ENCODE results near the gene LIPA. TPM values are rescaled to one million over a fixed set of nuclear protein-coding genes. Genes with fewer than 3 reads are reported as not detected.

The LIPA gene
- total RNA-seq (2011; cell fraction: chromatin; rRNA removed; ENCODE audit: low replicate concordance), result not detected in 2 replicates
- not detected in 2 replicates for total RNA-seq (2011; cell fraction: nucleolus; rRNA removed)
- total RNA-seq (2011; cell fraction: nucleoplasm; rRNA removed), result 0.73 TPM in 1 of 2 replicates, not detected in the other
- 0.08 and 0.09 TPM in 2 replicates for total RNA-seq (2014; rRNA removed)
- total RNA-seq (2014; rRNA removed; fragmentation: Illumina TruSeq; extraction: Trizol), result 0.19 and 0.40 TPM in 2 replicates
- total RNA-seq (2015; rRNA removed; fragmentation: Illumina TruSeq; extraction: Trizol), result 0.15 TPM in 1 of 2 replicates, not detected in the other
- total RNA-seq (2021), result 0.29 and 0.45 TPM in 2 replicates
- 0.07 TPM in 1 of 2 replicates, not detected in the other for polyA plus RNA-seq (2011; rRNA removed)
- 0.01 TPM in 1 of 2 replicates, not detected in the other for polyA plus RNA-seq (2011; cell fraction: cytosol; rRNA removed)
- 0.13 TPM in 1 of 2 replicates, not detected in the other for polyA plus RNA-seq (2011; cell fraction: nucleus; rRNA removed)
- 0.13 and 0.25 TPM in 2 replicates for polyA plus RNA-seq (2012)
- polyA plus RNA-seq (2014; fragmentation: Illumina TruSeq; extraction: Trizol), result 0.06 and 0.16 TPM in 2 replicates
- polyA plus RNA-seq (2014; fragmentation: Nextera tagmentation; extraction: Ambion mirVana), result under 1 TPM; 0.13 to 0.20 TPM
- polyA plus RNA-seq (2014; rRNA removed), result 0.12 TPM in 1 of 2 replicates, not detected in the other
- not detected in 2 replicates for polyA minus RNA-seq (2011; rRNA and poly(A)+ RNA removed)
- not detected in 2 replicates for polyA minus RNA-seq (2011; cell fraction: cytosol; rRNA and poly(A)+ RNA removed)
- not detected in 2 replicates for polyA minus RNA-seq (2011; cell fraction: nucleus; rRNA and poly(A)+ RNA removed)
- Bru-seq, nascent RNA, result percentile 21 among the genes with signal in this experiment
- percentile 15 among the genes with signal in this experiment for BruChase-seq, experiment 1, labeled RNA remaining after a 2-hour chase
- percentile 18 among the genes with signal in this experiment for BruChase-seq, experiment 2, labeled RNA remaining after a 6-hour chase
- long read RNA-seq, experiment 1, result 0 reads
- long read RNA-seq, experiment 2, result 0 reads
- long read RNA-seq, experiment 3, result 0 reads

DNA sequence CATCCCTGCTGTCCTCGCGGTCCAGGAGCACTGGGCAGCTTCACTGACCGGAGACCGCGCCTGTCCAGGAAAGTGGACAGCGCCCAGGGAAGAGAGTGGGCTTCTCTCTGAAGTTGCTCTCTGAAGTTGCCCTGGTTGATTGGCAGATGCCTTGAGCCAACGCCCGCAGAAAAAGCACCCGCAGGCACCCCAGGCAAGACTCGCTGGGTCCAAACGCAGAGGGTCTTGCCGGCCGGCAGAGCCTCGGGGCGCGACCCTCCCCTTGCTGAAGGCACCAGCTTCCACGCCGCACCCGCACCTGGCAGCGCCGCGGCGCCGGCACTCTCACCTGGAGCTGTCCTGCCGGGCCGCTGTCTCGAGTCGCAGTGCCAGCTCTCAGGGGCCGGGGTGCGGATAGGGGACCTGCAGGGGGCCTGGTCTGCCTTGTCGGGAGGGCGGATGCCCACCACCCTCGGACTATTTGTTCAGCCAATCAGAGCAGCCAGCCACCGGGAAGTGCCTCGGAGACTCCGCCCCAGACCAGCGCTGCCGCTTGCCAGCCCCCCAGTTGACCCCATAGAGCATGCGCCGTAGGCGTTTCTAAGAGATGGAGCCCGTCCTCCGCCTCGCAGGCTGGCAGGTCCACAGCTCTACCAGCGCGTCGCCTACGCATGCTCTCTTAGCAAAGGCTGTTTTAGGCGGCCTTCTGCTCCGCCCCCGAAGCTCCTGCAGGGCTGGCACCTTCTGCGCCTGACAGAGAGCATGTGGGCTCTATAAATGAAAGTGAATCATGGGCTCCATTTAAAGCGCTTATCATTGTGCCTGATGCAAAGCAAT lies at the start of gene LIPA:
LIPA (minus strand) TSS at position 367 of the 816 bp plus-strand sequence. CDS start 4,127 bp downstream, outside the sequence.
- peak in 1 of 4 experiments; percentile 1 for DNase-seq (ENCODE audit: extremely low read depth in 1 of 4, low spot score in 3 of 4)
- no peak within 1 kb of the TSS for H3K4me3 ChIP-seq
- no peak for FAIRE-seq
- CTCF ChIA-PET (ENCODE audit: low intra/inter-chr PET ratio), result no interaction called here
- intact Hi-C loops (cut with micrococcal nuclease), result no loop called here
- H2AFZ ChIP-seq (ENCODE audit: low read depth, low read length), result no peak within 1 kb of the TSS
- in situ Hi-C loops (cut with MboI), result no loop called here
- peaks cover 0 to 6% of the 10 kb centered on the region in 2 experiments; a peak in 2 of 5 replicates for H3K4me1 ChIP-seq (replicated peaks in 1 of 2; ENCODE audit: control insufficient read depth in 2 of 2, insufficient read depth in 2 of 2, low read length in 2 of 2)
- H3K9me3 ChIP-seq (replicated peaks; ENCODE audit: control insufficient read depth, insufficient read depth, low read depth, low read length), result no peaks in the 10 kb centered on the region
- no peak within 1 kb of the TSS for H3K9ac ChIP-seq (ENCODE audit: insufficient read depth in 1 of 2, low read depth in 2 of 2, low read length in 2 of 2)
- no peak within 1 kb of the TSS for H3K27ac ChIP-seq (ENCODE audit: extremely low read depth, low read depth, low read length)
- H3K4me2 ChIP-seq (ENCODE audit: insufficient read depth, low read length), result no peak within 1 kb of the TSS
- 29% methylated on average over 40 of the region's 53 CpGs for WGBS (ENCODE audit: insufficient coverage, low coverage, missing lambda C conversion rate)
- no peaks in the 10 kb centered on the region for H4K20me1 ChIP-seq (replicated peaks; ENCODE audit: control insufficient read depth, insufficient read depth, low read length)
- no TSS peak for BruUV-seq (replicated peaks)
- H3K79me2 ChIP-seq (ENCODE audit: control insufficient read depth, insufficient read depth, low read length), result no peaks in the 10 kb centered on the region
- ATAC-seq, result no peak
- H3K27me3 ChIP-seq (ENCODE audit: control insufficient read depth in 2 of 2, insufficient read depth in 2 of 2, low read length in 2 of 2), result no peaks in the 10 kb centered on the region
- POLR2A ChIA-PET, result no interaction called here
- no peaks in the 10 kb centered on the region for H3K36me3 ChIP-seq (ENCODE audit: control insufficient read depth, insufficient read depth, low read length)
- H3K9me1 ChIP-seq (ENCODE audit: control insufficient read depth, insufficient read depth, low read length), result no peaks in the 10 kb centered on the region
- TF ChIP-seq MAZ (CRISPR knock-in tag; conservative IDR thresholded peaks at IDR 0.05 in 1 of 2, IDR thresholded peaks at IDR 0.05 in 1 of 2) (no peak), CREB1 (IDR thresholded peaks at IDR 0.05) (no peak), CREB1 (CRISPR knock-in tag; IDR thresholded peaks at IDR 0.05) (no peak), NFYB (IDR thresholded peaks at IDR 0.05; ENCODE audit: extremely low read depth, insufficient read length) (no peak), BDP1 (IDR thresholded peaks at IDR 0.05; ENCODE audit: insufficient read depth, insufficient read length) (no peak), ZNF217 (CRISPR knock-in tag; IDR thresholded peaks at IDR 0.05) (no peak), CCNT2 (IDR thresholded peaks at IDR 0.05; ENCODE audit: borderline replicate concordance, extremely low read depth, insufficient read length, low read depth, low read length) (no peak)
- TF ChIP-seq, protein P1, sequence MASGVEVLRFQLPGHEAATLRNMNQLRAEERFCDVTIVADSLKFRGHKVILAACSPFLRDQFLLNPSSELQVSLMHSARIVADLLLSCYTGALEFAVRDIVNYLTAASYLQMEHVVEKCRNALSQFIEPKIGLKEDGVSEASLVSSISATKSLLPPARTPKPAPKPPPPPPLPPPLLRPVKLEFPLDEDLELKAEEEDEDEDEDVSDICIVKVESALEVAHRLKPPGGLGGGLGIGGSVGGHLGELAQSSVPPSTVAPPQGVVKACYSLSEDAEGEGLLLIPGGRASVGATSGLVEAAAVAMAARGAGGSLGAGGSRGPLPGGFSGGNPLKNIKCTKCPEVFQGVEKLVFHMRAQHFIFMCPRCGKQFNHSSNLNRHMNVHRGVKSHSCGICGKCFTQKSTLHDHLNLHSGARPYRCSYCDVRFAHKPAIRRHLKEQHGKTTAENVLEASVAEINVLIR (CRISPR knock-in tag; IDR thresholded peaks at IDR 0.05), result no peak
- TF ChIP-seq, protein P2, sequence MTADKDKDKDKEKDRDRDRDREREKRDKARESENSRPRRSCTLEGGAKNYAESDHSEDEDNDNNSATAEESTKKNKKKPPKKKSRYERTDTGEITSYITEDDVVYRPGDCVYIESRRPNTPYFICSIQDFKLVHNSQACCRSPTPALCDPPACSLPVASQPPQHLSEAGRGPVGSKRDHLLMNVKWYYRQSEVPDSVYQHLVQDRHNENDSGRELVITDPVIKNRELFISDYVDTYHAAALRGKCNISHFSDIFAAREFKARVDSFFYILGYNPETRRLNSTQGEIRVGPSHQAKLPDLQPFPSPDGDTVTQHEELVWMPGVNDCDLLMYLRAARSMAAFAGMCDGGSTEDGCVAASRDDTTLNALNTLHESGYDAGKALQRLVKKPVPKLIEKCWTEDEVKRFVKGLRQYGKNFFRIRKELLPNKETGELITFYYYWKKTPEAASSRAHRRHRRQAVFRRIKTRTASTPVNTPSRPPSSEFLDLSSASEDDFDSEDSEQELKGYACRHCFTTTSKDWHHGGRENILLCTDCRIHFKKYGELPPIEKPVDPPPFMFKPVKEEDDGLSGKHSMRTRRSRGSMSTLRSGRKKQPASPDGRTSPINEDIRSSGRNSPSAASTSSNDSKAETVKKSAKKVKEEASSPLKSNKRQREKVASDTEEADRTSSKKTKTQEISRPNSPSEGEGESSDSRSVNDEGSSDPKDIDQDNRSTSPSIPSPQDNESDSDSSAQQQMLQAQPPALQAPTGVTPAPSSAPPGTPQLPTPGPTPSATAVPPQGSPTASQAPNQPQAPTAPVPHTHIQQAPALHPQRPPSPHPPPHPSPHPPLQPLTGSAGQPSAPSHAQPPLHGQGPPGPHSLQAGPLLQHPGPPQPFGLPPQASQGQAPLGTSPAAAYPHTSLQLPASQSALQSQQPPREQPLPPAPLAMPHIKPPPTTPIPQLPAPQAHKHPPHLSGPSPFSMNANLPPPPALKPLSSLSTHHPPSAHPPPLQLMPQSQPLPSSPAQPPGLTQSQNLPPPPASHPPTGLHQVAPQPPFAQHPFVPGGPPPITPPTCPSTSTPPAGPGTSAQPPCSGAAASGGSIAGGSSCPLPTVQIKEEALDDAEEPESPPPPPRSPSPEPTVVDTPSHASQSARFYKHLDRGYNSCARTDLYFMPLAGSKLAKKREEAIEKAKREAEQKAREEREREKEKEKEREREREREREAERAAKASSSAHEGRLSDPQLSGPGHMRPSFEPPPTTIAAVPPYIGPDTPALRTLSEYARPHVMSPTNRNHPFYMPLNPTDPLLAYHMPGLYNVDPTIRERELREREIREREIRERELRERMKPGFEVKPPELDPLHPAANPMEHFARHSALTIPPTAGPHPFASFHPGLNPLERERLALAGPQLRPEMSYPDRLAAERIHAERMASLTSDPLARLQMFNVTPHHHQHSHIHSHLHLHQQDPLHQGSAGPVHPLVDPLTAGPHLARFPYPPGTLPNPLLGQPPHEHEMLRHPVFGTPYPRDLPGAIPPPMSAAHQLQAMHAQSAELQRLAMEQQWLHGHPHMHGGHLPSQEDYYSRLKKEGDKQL (CRISPR knock-in tag; IDR thresholded peaks at IDR 0.05; ENCODE audit: borderline replicate concordance), result no peak

Data from K562 (cell line).